Neural cell (in vitro differentiated cells): ENCODE measurements around the gene ERFL. TPM values are rescaled to one million over a fixed set of nuclear protein-coding genes. Genes with fewer than 3 reads are reported as not detected.

Source experiments
- H2AFZ ChIP-seq: fragments of 200-600, 300-800 bp; sonication (generic), shearing (Covaris generic); 2 replicates; pipeline ENCODE4 v1.6.0; 2014; ENCODE audit warnings: low read depth, mild to moderate bottlenecking, antibody characterized with exemption, low read length, moderate library complexity
- H3F3A ChIP-seq: fragments of 200-600 bp; shearing (Covaris generic); 2 replicates; pipeline ENCODE4 v1.6.1; 2016; ENCODE audit warnings: mild to moderate bottlenecking, moderate library complexity, mixed read lengths, antibody characterized with exemption, low read length; ENCODE audit not compliant: insufficient read depth, poor library complexity, severe bottlenecking
- H3K27ac ChIP-seq: fragments of 200-600, 300-800 bp; sonication (generic), shearing (Covaris generic); 2 replicates; pipeline ENCODE4 v1.5.1; 2014; ENCODE audit warnings: mild to moderate bottlenecking, low read length, moderate library complexity
- H3K27me3 ChIP-seq: fragments of 300-800, 200-600 bp; sonication (generic), shearing (Covaris generic); 2 replicates; pipeline ENCODE4 v1.6.0; 2014; ENCODE audit warnings: mild to moderate bottlenecking, low read depth, low read length, moderate library complexity; ENCODE audit not compliant: insufficient read depth
- H3K36me3 ChIP-seq: fragments of 300-800, 200-600 bp; sonication (generic), shearing (Covaris generic); 2 replicates; pipeline ENCODE4 v1.5.1; 2014; ENCODE audit warnings: mild to moderate bottlenecking, antibody characterized with exemption, low read length, moderate library complexity; ENCODE audit not compliant: insufficient read depth
- H3K4me2 ChIP-seq: fragments of 300-800, 200-600 bp; sonication (generic), shearing (Covaris generic); 2 replicates; pipeline ENCODE4 v1.6.0; 2014; ENCODE audit warnings: mild to moderate bottlenecking, low read length
- H3K4me3 ChIP-seq: fragments of 300-800, 200-600 bp; sonication (generic), shearing (Covaris generic); 2 replicates; pipeline ENCODE4 v1.5.1; 2014; ENCODE audit warnings: mild to moderate bottlenecking, low read length, moderate library complexity
- H3K79me2 ChIP-seq: fragments of 200-600 bp; shearing (Covaris generic); replicated peaks from 2 replicates; pipeline ENCODE4 v1.6.0; 2014; ENCODE audit warnings: mild to moderate bottlenecking, low read length, moderate library complexity; ENCODE audit not compliant: insufficient read depth
- H3K9ac ChIP-seq: fragments of 300-800, 200-600 bp; sonication (generic), shearing (Covaris generic); 2 replicates; pipeline ENCODE4 v1.6.1; 2016; ENCODE audit warnings: mild to moderate bottlenecking, low read length, mixed read lengths
- H3K9me2 ChIP-seq: fragments of 200-600 bp; shearing (Covaris generic); 2 replicates; pipeline ENCODE4 v1.6.1; 2016; ENCODE audit warnings: mild to moderate bottlenecking, low read length, mixed read lengths; ENCODE audit not compliant: insufficient read depth
- H3K9me3 ChIP-seq: fragments of 200-600, 300-800 bp; sonication (generic), shearing (Covaris generic); 2 replicates; pipeline ENCODE4 v1.6.1; 2016; ENCODE audit warnings: mild to moderate bottlenecking, mixed run types, low read length, moderate library complexity, mixed read lengths
- H4K20me1 ChIP-seq: fragments of 200-600 bp; shearing (Covaris generic); 2 replicates; pipeline ENCODE4 v1.6.1; 2016; ENCODE audit warnings: mild to moderate bottlenecking, mixed run types; ENCODE audit not compliant: insufficient read depth
- EP300 ChIP-seq: fragments of 450-650 bp; conservative IDR thresholded peaks from 2 replicates; pipeline ENCODE4 v1.6.1; 2014; ENCODE audit warnings: antibody characterized with exemption, mild to moderate bottlenecking, moderate library complexity; ENCODE audit not compliant: poor library complexity, severe bottlenecking
- EZH2 ChIP-seq: fragments of 200-600, 300-800 bp; shearing (Covaris generic), sonication (generic); IDR thresholded peaks from 2 replicates; pipeline ENCODE4 v1.6.1; 2014; ENCODE audit warnings: antibody characterized with exemption, low read length, borderline replicate concordance, mild to moderate bottlenecking; ENCODE audit not compliant: insufficient read depth, poor library complexity, severe bottlenecking
- MXI1 ChIP-seq: fragments of 450-650 bp; conservative IDR thresholded peaks from 2 replicates; pipeline ENCODE4 v1.6.1; 2014; ENCODE audit warnings: antibody characterized with exemption, mild to moderate bottlenecking; ENCODE audit not compliant: poor library complexity, severe bottlenecking
- POLR2AphosphoS5 ChIP-seq: IDR thresholded peaks from 2 replicates; pipeline ENCODE4 v1.6.1; 2012
- RAD21 ChIP-seq: fragments of 450-650 bp; conservative IDR thresholded peaks from 2 replicates; pipeline ENCODE4 v1.6.1; 2014; ENCODE audit warnings: antibody characterized with exemption, mild to moderate bottlenecking, moderate library complexity
- SMC3 ChIP-seq: fragments of 450-650 bp; conservative IDR thresholded peaks from 2 replicates; pipeline ENCODE4 v1.6.1; 2014; ENCODE audit warnings: antibody characterized with exemption, mild to moderate bottlenecking, moderate library complexity; ENCODE audit not compliant: poor library complexity
- TAF1 ChIP-seq: IDR thresholded peaks from 2 replicates; pipeline ENCODE4 v1.6.1; 2012; ENCODE audit warnings: low read depth
- polyA plus RNA-seq: library from polyadenylated mRNA; depleted of rRNA; stranded (reverse); fragments of >200 nt; gene quantifications from 2 replicates; pipeline ENCODE4 v1.2.3, GENCODE V29; 2014
- TF ChIP-seq, protein P1 (sequence below): IDR thresholded peaks from 2 replicates; pipeline ENCODE4 v1.6.1; 2012; ENCODE audit warnings: borderline replicate concordance
- TF ChIP-seq, protein P2 (sequence below): fragments of 450-650 bp; IDR thresholded peaks from 2 replicates; pipeline ENCODE4 v1.5.1; 2014; ENCODE audit warnings: antibody characterized with exemption, mild to moderate bottlenecking, moderate library complexity; ENCODE audit not compliant: poor library complexity, severe bottlenecking

The ERFL gene
- polyA plus RNA-seq, 1 donor from 2014 or later = 0.31 TPM

DNA sequence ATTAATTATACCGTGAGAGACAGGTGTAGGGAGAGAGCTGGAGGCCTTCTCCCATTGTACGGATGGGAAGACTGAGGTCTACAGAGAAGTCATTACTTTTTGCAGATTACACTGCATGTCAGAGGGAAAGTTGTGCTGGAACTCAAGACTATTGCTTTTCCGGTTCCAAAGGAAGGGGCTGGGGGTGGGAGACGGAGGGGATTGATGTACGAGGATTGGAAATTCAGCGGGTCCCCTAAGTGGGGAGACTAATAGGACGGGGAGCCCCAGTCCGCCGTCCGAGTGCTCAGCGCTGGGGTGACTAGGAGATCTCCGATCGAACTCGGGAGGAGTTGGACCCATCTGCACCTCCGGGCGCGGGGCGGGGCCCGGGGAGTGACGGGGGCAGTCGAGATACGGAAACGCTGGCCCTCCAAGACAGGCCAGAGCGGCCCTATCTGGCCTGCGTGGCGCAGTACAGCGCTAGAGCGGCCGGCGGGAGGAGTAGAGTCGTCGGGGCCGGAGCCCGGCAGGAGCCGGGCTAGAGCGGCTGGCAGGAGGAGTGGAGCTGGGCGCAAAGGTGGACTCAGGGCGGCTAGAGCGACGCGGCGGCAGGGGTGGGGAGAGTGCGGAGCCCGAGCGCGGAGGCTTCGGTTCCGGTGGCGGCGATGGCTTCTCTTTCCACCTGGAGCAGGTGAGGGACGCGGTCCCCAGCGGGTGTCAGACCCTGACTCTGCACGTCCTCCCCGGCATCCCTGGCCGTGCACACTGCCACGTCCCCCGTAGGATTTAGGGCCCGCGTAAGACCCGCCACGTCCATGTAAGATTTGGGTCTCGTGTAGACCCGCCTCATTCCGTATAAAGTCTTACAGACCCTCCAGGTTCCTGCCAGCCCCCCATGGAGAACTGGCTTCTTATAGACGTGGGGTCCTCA, 44.2 kb downstream of the ERFL start:
- Histone ChIP-seq H3K79me2 (no peaks in the 10 kb centered on the region), H3K4me2 (peak overlapping the region; percentile 59), H3K36me3 (no peaks in the 10 kb centered on the region), H4K20me1 (no peaks in the 10 kb centered on the region), H3K27ac (peak overlapping the region; percentile 20), H3F3A (no peaks in the 10 kb centered on the region), H2AFZ (peak overlapping the region; percentile 90), H3K9me3 (no peaks in the 10 kb centered on the region), H3K27me3 (peaks cover 26% of the 10 kb centered on the region), H3K9me2 (no peaks in the 10 kb centered on the region), H3K4me3 (peak overlapping the region; percentile 93), H3K9ac (peak overlapping the region; percentile 77)
- TF ChIP-seq EZH2 (no peak), RAD21 (peak; percentile 32), SMC3 (peak; percentile 35), TAF1 (peak; percentile 78), EP300 (no peak), MXI1 (peak; percentile 54), POLR2AphosphoS5 (peak; percentile 69)
- TF ChIP-seq, protein P1, sequence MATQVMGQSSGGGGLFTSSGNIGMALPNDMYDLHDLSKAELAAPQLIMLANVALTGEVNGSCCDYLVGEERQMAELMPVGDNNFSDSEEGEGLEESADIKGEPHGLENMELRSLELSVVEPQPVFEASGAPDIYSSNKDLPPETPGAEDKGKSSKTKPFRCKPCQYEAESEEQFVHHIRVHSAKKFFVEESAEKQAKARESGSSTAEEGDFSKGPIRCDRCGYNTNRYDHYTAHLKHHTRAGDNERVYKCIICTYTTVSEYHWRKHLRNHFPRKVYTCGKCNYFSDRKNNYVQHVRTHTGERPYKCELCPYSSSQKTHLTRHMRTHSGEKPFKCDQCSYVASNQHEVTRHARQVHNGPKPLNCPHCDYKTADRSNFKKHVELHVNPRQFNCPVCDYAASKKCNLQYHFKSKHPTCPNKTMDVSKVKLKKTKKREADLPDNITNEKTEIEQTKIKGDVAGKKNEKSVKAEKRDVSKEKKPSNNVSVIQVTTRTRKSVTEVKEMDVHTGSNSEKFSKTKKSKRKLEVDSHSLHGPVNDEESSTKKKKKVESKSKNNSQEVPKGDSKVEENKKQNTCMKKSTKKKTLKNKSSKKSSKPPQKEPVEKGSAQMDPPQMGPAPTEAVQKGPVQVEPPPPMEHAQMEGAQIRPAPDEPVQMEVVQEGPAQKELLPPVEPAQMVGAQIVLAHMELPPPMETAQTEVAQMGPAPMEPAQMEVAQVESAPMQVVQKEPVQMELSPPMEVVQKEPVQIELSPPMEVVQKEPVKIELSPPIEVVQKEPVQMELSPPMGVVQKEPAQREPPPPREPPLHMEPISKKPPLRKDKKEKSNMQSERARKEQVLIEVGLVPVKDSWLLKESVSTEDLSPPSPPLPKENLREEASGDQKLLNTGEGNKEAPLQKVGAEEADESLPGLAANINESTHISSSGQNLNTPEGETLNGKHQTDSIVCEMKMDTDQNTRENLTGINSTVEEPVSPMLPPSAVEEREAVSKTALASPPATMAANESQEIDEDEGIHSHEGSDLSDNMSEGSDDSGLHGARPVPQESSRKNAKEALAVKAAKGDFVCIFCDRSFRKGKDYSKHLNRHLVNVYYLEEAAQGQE = peak; percentile 27
- TF ChIP-seq, protein P2, sequence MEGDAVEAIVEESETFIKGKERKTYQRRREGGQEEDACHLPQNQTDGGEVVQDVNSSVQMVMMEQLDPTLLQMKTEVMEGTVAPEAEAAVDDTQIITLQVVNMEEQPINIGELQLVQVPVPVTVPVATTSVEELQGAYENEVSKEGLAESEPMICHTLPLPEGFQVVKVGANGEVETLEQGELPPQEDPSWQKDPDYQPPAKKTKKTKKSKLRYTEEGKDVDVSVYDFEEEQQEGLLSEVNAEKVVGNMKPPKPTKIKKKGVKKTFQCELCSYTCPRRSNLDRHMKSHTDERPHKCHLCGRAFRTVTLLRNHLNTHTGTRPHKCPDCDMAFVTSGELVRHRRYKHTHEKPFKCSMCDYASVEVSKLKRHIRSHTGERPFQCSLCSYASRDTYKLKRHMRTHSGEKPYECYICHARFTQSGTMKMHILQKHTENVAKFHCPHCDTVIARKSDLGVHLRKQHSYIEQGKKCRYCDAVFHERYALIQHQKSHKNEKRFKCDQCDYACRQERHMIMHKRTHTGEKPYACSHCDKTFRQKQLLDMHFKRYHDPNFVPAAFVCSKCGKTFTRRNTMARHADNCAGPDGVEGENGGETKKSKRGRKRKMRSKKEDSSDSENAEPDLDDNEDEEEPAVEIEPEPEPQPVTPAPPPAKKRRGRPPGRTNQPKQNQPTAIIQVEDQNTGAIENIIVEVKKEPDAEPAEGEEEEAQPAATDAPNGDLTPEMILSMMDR = peak; percentile 29

DNA sequence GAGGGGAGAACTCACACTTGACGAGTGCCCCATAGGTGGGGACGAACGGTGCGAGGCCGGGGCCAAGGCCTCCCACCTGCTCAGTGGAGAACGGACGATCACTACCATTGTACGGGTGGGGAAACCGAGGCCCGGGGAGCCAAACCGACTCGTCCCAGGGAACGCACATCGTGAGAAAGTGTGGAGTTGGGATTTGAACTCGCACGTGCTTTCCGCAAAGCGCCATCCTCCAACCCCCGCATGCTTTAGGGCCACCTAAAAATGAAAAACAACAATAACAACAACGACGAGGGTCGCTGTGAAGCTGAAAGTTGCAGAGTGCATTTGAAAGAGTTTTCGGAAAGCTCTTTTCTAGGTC, 44.8 kb downstream of the ERFL start:
- Histone ChIP-seq H3K4me2 (peak overlapping the region; percentile 21), H3K9me2 (no peaks in the 10 kb centered on the region), H3K79me2 (no peaks in the 10 kb centered on the region), H3K27ac (no peak overlapping the region), H2AFZ (no peak overlapping the region), H3K9ac (no peak overlapping the region), H4K20me1 (no peaks in the 10 kb centered on the region), H3K36me3 (no peaks in the 10 kb centered on the region), H3K4me3 (peak overlapping the region; percentile 93), H3K27me3 (peaks cover 26% of the 10 kb centered on the region), H3F3A (no peaks in the 10 kb centered on the region), H3K9me3 (no peaks in the 10 kb centered on the region)
- TF ChIP-seq, protein P2 = no peak
